Spleen (tissue), 11 donors: ENCODE measurements around the gene TEDC1. TPM values are rescaled to one million over a fixed set of nuclear protein-coding genes. Genes with fewer than 3 reads are reported as not detected.
A peak's percentile ranks its signal among the peaks of the same experiment; 100 is the strongest.

Experiments
- DNase-seq: peaks from one replicate; pipeline ENCODE4 v3.0.0-alpha.2; 2020
- H3K27ac ChIP-seq, 8 donors: fragments of 200-600 bp; sonication (generic) in 7 of 8; 1 replicate in 4 of 8; 2 replicates in 4 of 8; pipeline versions ENCODE4 v1.5.0 to v1.8.0; 2016 to 2021; ENCODE audit warnings: inconsistent platforms in 4 of 8, mild to moderate bottlenecking in 4 of 8, moderate library complexity in 1 of 8
- H3K27me3 ChIP-seq, 7 donors: fragments of 200-600 bp; sonication (generic) in 6 of 7; replicated peaks in 1 of 7; 1 replicate in 4 of 7; 2 replicates in 3 of 7; pipeline versions ENCODE4 v1.5.0 to v1.8.0; 2016 to 2021; ENCODE audit warnings: inconsistent platforms in 3 of 7, mild to moderate bottlenecking in 1 of 7
- H3K36me3 ChIP-seq, 6 donors: fragments of 200-600 bp; sonication (generic) in 5 of 6; 1 replicate in 4 of 6; 2 replicates in 2 of 6; pipeline versions ENCODE4 v1.5.0 to v1.8.0; 2016 to 2021; ENCODE audit warnings: inconsistent platforms in 2 of 6
- H3K4me1 ChIP-seq, 6 donors: fragments of 200-600 bp; sonication (generic) in 5 of 6; 1 replicate in 3 of 6; 2 replicates in 3 of 6; pipeline versions ENCODE4 v1.5.0 to v1.8.0; 2016 to 2021; ENCODE audit warnings: inconsistent platforms in 3 of 6
- H3K4me3 ChIP-seq, 8 donors: fragments of 200-600 bp; sonication (generic) in 7 of 8; 1 replicate in 4 of 8; 2 replicates in 4 of 8; pipeline versions ENCODE4 v1.5.0 to v1.8.0; 2016 to 2021; ENCODE audit warnings: inconsistent platforms in 4 of 8, mild to moderate bottlenecking in 4 of 8, moderate library complexity in 2 of 8
- H3K9me3 ChIP-seq, 8 donors: fragments of 200-600 bp; sonication (generic) in 7 of 8; 1 replicate in 4 of 8; 2 replicates in 4 of 8; pipeline versions ENCODE4 v1.5.0 to v1.8.0; 2016 to 2021; ENCODE audit warnings: inconsistent platforms in 4 of 8
- CTCF ChIP-seq, 11 experiments: fragments of 200-600 bp in 7 of 11; fragments of 450-650 bp in 4 of 11; sonication (generic) in 4 of 11; IDR thresholded peaks in 8 of 11; conservative IDR thresholded peaks in 3 of 11; 1 replicate in 7 of 11; 2 replicates in 4 of 11; pipeline versions ENCODE4 v1.4.0 to v1.8.0; 2016 to 2021; ENCODE audit warnings: antibody characterized with exemption in 11 of 11, inconsistent platforms in 4 of 11, mild to moderate bottlenecking in 1 of 11
- POLR2A ChIP-seq, 3 donors: fragments of 450-650 bp; IDR thresholded peaks; one replicate each; pipeline ENCODE4 v1.5.1; 2017; ENCODE audit warnings: antibody characterized with exemption in 3 of 3, mild to moderate bottlenecking in 1 of 3
- POLR2AphosphoS5 ChIP-seq, 3 donors: sonication (generic); formaldehyde crosslinking; IDR thresholded peaks; one replicate each; pipeline ENCODE4 v1.5.1; 2017; ENCODE audit warnings: antibody characterized with exemption in 3 of 3
- WGBS, 5 donors: extraction: QIAGEN DNeasy Blood & Tissue Kit in 3 of 5; methylation state at CpG; one replicate each; pipeline versions ENCODE4 v1.1.5 to v1.1.7; 2013 to 2018; 5-methylcytosine and 5-hydroxymethylcytosine counted together
- intact Hi-C: fragments of 100-400 bp; cut with DNase I; formaldehyde crosslinking; loops from one replicate; pipeline ENCODE4 v1.15.0; 2023; ENCODE audit warnings: low total_unique reads
- polyA plus RNA-seq, 3 donors: library from polyadenylated mRNA; stranded (reverse); fragments of 200-250 nt; gene quantifications; one replicate each; pipeline ENCODE4 v1.2.1, GENCODE V29; 2013
- total RNA-seq, 7 donors: library from RNA; depleted of rRNA in 3 of 7; stranded (reverse); fragments of >200 nt in 3 of 7; fragmentation: NEBNext Ultra II Directional in 4 of 7; extraction: Animal tissue kit (Norgen Biotek cat#: 25700) in 4 of 7; gene quantifications; one replicate each; pipeline versions ENCODE4 v1.1.0 to v1.2.1, GENCODE V29; 2016 to 2021
- donor health status: healthy with polysubstance abuse.
- donor health status: DM: no; HTN: no; CAD: no; lungs with moderate emphysema.
- donor health status: DM: no; HTN: no; CAD: no.
- donor health status: Bipolar disorder and iron deficiency.
- donor health status: healthy.
- donor health status: DM: no; HTN: no; CAD: no.
- donor health status: DM: yes; HTN: yes; CAD: no.

The TEDC1 gene
- total and polyA plus RNA-seq, 10 donors, result 5.3 to 31.5 (median 12.3) TPM

GRCh38 chr14:105482486-105483110 lies 8.4 kb upstream of the TEDC1 start:
- WGBS, 5 donors, result 77 to 92% (median 82%) methylated on average over 12 to 18 of the region's 18 CpGs
- intact Hi-C loops, result no loop called here
- DNase-seq, result no peak
- H3K4me3 ChIP-seq, result peak overlapping the region in 1 of 8 donors; percentile 66
- H3K4me1 ChIP-seq, result peaks cover 46 to 100% (median 93%) of the 10 kb centered on the region in 6 donors
- H3K9me3 ChIP-seq, result no peaks in the 10 kb centered on the region
- H3K27me3 ChIP-seq, result peaks cover 0 to 66% (median 13%) of the 10 kb centered on the region in 7 donors
- H3K27ac ChIP-seq, result peak overlapping the region; percentile 70 to 95 (median 88)
- H3K36me3 ChIP-seq, result peaks cover 0 to 21% (median 5%) of the 10 kb centered on the region in 6 donors
- TF ChIP-seq POLR2A (IDR thresholded peaks at IDR 0.05) (no peak), POLR2AphosphoS5 (IDR thresholded peaks at IDR 0.05) (no peak), CTCF (IDR thresholded peaks at IDR 0.05 in 8 of 11, conservative IDR thresholded peaks at IDR 0.05 in 3 of 11) (no peak)

DNA sequence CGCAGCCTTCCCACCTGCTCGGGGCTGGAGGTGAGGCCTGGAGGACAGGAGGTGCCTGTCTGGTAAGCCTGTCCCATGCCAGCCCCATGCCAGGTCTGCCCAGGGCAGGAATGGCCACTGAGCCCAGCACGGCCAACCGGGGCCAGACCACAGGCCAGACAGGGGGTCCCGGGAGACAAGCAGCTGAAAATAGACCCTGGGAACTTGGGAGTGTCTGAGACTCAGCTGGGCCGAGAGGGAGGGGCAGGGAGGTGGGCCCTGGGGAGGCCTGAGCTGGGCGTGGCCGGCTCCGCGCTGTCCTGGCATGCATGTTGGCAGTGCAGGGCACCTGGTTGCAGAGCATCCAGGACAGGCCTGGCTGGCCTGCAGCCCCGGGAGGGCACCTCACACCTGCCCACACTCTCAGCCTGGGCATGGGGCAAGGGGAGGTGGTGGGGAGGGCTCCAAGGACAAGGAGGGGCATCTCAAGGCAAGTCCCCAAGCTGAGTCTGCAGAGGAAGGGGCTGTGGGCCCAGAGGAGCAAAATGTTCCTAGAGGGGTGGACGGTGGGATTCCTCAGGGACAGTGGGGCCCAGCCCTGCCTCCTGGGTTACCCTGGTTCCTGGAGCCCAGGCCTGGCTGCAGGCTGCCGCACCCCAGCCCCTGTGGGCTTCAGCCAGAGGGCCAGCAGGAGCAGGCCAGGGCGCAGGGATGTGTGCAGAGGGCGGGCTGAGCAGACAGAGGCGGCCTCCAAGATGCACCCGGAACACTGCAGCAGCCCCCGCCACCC lies 7.6 kb upstream of the TEDC1 start:
- Histone ChIP-seq H3K4me1 (peaks cover 53 to 100% (median 94%) of the 10 kb centered on the region in 6 donors), H3K36me3 (peaks cover 0 to 16% (median 5%) of the 10 kb centered on the region in 6 donors), H3K27ac (peak overlapping the region in 3 of 8 donors; percentile 80 to 95 (median 95)), H3K9me3 (no peaks in the 10 kb centered on the region), H3K27me3 (peaks cover 0 to 64% (median 7%) of the 10 kb centered on the region in 7 donors), H3K4me3 (no peak overlapping the region)
- 82 to 87% (median 86%) methylated on average over 7 to 18 of the region's 18 CpGs for WGBS, 5 donors
- DNase-seq, result no peak
- intact Hi-C loops, result no loop called here
- TF ChIP-seq CTCF (IDR thresholded peaks at IDR 0.05 in 8 of 11, conservative IDR thresholded peaks at IDR 0.05 in 3 of 11), result no peak
- no peak for TF ChIP-seq POLR2A (IDR thresholded peaks at IDR 0.05)
- peak in 1 of 3 donors; percentile 3 for TF ChIP-seq POLR2AphosphoS5 (IDR thresholded peaks at IDR 0.05)

GRCh38 chr14:105484069-105484996 lies 6.7 kb upstream of the TEDC1 start:
- no peak for DNase-seq
- peaks cover 0 to 7% (median 1%) of the 10 kb centered on the region in 6 donors for H3K36me3 ChIP-seq
- peaks cover 0 to 55% (median 3%) of the 10 kb centered on the region in 7 donors for H3K27me3 ChIP-seq
- H3K4me1 ChIP-seq, result peaks cover 62 to 100% (median 98%) of the 10 kb centered on the region in 6 donors
- no peak overlapping the region for H3K4me3 ChIP-seq
- 48 to 75% (median 70%) methylated on average over 14 to 20 of the region's 20 CpGs for WGBS, 5 donors
- intact Hi-C loops, result no loop called here
- TF ChIP-seq POLR2A (IDR thresholded peaks at IDR 0.05), result no peak
- TF ChIP-seq POLR2AphosphoS5 (IDR thresholded peaks at IDR 0.05), result peak in 2 of 3 donors; percentile 51 to 75
- no peak for TF ChIP-seq CTCF (IDR thresholded peaks at IDR 0.05 in 8 of 11, conservative IDR thresholded peaks at IDR 0.05 in 3 of 11)
- peak overlapping the region in 4 of 8 donors; percentile 4 to 95 (median 56) for H3K27ac ChIP-seq
- no peaks in the 10 kb centered on the region for H3K9me3 ChIP-seq
